Measurements from ENCODE around the gene PLEKHN1.
A peak's percentile ranks its signal among the peaks of the same experiment; 100 is the strongest.
"Not testable (repeated sequence)": the region's sequence is repeated elsewhere in the genome, so short reads cannot be mapped to it uniquely, and the experiment has no call there.

Gene PLEKHN1

DNA sequence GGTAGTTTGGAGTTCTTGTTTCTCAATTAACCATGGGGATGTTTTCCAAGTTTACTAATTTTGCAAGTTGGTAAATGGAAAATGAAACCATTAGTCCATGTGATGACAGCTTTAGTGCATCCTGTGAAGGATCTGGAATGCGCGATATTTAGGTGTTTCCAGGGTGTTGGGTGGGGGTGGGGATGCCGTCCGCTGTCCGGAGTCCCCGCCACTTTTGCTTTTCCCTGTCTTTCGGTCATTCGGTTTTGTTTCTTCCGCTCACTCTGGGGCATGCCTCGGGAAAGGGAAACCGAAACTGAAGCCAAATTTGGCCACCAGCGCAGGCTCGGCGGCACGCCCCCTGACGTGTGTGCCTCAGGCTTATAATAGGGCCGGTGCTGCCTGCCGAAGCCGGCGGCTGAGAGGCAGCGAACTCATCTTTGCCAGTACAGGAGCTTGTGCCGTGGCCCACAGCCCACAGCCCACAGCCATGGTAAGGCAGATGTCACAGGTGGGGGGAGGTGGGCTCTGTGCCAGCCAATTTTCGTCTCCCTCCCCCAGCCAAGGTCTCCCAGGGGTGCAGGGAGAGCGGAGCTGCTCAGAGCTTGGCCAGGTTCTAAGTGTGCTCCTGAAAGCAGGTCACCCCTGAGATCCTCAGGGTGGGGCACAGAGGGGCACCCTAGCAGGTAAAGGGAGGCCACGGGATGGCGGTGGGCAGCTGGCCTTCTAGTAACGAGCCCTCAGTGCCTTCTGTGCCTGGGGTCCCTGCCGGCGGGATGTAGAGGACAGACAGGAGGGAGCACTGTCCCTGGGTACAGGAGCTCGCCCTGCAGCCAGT, 47.0 kb downstream of the PLEKHN1 start, which contains the start of gene ISG15:
Gene ISG15, plus strand, starts transcription at position 393 of the 817 bp plus-strand sequence. Its CDS starts 77 bp downstream, at position 470.
- DNase-seq: peak; percentile 92

DNA sequence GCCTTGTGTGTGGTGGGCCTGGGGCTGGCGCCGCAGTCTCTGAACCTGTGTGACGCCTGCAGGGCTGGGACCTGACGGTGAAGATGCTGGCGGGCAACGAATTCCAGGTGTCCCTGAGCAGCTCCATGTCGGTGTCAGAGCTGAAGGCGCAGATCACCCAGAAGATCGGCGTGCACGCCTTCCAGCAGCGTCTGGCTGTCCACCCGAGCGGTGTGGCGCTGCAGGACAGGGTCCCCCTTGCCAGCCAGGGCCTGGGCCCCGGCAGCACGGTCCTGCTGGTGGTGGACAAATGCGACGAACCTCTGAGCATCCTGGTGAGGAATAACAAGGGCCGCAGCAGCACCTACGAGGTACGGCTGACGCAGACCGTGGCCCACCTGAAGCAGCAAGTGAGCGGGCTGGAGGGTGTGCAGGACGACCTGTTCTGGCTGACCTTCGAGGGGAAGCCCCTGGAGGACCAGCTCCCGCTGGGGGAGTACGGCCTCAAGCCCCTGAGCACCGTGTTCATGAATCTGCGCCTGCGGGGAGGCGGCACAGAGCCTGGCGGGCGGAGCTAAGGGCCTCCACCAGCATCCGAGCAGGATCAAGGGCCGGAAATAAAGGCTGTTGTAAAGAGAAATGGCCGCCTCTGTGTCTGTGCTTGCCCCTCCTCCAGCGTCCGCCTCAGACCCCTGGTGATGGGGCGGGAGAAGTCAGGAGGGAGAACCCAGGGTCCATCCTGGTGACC, 47.8 kb downstream of the PLEKHN1 start:
- no peak for DNase-seq

DNA sequence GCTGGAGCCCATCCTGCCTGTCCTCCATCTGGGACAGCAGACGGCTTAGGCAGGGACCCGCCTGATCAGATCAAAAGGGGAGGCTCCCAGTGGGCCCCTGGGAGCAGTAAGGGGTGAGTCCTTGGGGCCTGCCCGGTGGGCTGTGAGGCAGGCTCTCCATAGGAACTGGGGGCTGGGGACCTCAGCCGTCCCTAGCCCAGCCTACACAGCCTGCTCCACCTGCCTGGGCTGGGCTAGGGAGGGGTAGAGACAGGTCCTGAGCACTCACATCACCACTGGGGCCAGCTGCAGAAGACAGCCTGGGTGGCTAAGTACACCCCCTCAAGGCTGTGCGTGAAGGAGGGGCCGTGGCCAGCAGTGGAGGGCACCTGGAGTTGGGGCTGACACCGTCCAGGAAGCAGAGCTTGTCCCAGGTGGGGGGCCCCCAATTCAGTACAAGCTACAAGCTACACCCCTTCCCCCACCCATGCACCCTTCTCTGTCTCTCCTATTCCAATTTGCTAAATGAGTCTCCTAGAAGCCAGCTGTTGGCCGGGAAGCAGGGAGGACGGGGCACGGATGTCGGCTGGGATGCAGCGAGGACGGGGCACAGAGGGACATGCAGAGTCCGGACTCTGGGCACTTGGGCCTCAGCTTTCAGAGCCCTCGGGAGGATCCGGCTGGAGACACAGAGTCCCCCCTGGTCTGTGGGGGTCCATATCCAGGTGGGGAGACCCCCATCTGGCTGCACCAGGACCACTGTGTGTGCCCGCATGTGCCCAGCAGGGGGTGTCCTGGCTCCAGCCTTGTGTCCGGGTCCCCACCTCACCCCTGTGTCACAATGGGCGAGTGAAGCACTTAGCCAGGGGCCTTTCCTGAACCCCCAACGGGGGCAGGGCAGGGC, 48.8 kb downstream of the PLEKHN1 start:
- peak; percentile 58 for DNase-seq

DNA sequence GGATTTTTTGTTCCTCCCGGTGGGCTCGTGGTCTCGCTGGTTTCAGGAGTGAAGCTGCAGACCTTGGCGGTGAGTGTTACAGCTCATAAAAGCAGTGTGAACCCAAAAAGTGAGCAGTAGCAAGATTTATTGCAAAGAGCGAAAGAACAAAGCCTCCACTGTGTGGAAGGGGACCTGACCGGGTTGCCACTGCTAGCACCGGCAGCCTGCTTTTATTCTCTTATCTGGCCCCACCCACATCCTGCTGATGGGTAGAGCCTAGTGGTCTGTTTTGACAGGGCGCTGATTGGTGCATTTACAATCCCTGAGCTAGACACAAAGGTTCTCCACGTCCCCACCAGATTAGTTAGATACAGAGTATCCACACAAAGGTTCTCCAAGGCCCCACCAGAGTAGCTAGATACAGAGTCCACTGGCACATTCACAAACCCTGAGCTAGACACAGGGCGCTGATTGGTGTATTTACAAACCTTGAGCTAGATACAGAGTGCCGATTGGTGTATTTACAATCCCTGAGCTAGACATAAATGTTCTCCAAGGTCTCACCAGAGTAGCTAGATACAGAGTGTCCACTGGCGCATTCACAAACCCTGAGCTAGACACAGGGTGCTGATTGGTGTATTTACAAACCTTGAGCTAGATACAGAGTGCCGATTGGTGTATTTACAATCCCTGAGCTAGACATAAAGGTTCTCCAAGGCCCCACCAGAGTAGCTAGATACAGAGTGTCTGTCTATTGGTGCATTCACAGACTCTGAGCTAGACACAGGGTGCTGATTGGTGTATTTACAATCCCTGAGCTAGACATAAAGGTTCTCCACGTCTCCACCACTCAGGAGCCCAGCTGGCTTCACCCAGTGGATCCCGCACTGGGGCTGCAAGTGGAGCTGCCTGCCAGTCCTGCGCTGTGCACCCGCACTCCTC, 51.4 kb downstream of the PLEKHN1 start:
- not testable (repeated sequence) for DNase-seq

DNA sequence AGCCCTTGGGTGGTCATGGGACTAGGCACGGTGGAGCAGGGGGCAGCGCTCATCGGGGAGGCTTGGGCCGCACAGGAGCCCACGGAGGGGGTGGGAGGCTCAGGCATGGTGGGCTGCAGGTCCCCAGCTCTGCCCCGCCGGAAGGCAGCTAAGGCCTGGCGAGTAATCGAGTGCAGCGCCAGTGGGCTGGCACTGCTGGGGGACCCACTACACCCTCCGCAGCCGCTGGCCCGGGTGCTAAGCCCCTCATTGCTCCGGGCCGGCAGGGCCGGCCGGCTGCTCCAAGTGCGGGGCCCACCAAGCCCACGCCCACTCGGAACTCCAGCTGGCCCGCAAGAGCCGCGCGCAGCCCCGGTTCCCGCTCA, 52.0 kb downstream of the PLEKHN1 start:
- not testable (repeated sequence) for DNase-seq

DNA sequence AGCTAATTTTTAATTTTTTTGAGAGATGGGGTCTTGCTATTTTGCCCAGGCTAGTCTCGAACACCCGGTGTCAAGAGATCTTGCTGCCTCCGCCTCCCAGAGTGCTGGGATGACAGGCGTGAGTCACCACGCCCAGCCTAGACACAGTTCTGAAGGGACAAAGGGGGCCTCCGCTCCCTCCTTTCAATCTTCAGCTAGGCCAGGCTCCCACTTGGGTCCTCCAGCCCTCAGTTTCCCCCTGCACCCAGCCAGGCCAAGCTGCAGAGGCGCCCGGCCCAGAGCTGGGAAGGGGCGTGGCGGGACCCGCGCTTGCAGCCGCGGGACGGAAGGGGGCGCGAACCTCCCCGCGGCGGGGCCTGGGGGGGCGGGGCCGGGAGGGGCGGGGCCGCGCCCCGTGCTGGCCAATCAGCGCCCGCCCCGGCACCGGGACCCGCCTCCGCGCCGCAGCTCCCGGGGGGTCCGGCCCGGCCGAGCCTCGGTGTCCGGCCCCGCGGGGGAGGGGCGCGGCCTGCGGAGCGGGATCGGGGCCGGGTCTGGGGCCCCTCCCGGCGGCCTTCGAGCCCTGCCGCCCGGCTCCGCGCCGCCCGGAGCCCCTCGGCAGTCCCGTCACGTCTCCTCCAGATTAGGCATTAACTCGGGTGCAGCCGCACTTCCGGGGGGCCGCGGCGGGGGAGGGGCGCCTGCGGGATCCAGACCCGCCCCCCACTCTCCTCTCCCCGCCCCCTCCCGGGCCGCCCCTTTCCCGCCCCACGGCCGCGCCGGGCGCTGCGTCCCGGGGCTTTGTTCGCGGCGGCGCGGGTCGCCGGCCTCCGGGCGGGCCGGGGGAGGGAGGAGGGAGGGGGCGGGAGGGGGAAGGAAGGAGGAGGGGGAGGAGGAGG, 53.1 kb downstream of the PLEKHN1 start:
- DNase-seq: peak; percentile 73

DNA sequence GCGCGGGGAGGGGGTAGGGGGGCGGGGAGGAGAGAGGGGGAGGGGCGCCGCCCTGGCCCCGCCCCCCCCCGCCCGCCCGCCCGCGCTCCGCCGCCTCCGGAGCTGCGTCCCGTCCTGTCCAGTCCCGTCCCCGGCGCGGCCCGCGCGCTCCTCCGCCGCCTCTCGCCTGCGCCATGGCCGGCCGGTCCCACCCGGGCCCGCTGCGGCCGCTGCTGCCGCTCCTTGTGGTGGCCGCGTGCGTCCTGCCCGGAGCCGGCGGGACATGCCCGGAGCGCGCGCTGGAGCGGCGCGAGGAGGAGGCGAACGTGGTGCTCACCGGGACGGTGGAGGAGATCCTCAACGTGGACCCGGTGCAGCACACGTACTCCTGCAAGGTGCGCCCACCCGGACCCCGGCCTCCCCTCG, 53.7 kb downstream of the PLEKHN1 start, which contains the start of gene AGRN:
Gene AGRN, plus strand, starts transcription at position 121 of the 405 bp plus-strand sequence. Its CDS starts 53 bp downstream, at position 174.
- no peak for DNase-seq

DNA sequence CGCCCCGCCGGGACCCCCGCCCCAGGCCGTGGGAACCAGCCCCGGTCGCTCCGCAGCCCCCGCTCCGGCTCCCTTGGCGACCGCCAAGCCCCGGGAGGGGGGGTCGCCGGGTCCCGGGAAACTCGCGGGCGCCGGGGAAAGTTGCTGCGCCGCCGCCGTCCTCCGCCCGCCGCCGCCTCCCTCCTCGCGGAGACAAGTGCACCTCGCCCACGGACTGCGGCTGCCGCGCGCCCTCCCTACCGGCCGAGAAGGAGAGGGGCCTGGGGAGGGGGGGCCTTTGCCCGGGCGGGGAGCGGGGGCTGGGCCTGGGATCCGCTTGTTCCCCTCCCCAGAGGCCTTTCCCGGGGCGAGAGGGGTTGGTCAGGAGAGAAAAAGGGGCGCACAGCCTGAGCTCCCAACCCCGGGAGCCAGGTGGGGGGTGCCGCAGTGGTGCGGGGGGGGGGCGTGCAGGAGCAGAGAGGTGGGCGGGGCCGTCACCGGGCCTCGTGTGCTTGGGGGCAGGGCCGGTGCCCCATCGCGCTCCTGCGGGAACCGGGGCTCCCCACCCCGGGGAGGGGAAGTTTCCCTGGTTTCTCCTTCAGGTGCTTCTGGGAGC, 54.2 kb downstream of the PLEKHN1 start:
- DNase-seq: no peak

DNA sequence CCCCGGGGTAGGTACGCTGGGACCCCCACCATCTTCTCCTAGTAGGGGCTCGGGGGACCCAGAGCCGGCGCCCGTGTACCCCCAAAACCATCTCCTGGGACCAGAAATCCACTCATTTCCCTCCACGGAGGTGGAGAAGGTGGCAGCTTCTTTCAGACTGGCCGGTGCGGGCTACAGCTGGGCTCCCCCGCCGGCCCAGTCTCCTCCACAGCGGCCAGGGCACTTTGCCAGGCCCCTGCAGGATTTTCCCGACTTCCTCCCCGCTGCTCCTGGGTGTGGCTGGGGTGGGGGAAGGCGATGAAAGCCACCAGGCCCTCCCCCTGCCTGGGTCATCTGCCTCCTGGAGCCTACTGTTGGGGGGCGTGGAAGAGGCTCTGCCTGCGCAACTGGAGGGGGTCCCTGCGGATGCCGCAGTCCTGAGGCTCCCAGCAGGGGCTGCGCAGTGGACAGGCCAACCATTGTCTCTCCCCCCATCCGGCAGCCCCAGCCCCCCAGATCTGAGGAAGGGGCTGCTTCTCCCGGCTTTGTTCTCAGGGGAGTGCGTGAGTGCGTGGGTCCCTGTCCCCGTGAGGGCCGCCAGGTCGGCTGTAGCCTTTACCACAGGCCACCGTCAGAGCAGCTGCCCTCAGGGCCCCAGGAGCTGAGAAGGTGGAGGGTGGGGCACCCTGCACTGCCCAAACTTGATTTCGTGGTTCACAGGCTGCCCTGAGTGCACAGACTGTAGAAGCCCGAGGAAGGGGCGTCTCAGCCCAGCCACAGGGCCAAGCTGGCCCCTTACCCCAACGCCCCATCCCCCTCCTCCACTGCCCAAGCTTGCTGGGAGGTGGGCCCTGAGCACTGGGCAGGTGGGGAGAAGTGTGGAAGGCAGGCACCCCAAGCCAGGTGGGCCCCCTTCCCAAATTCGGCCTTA, 55.0 kb downstream of the PLEKHN1 start:
- DNase-seq: no peak

DNA sequence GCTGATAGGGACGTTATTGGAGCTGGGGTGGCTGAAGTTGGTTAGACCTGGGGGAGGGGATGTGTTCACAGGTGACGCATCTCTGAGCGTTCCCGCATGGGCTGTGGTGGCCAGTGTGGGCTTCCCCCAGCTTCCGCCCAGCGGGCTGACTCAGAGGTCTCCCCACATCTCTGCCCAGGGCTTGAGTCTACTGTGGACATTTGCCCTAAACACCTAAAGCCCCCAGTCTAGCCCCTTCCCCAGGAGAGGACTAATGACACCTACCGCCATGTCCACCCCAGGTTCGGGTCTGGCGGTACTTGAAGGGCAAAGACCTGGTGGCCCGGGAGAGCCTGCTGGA, 55.6 kb downstream of the PLEKHN1 start:
- no peak for DNase-seq

DNA sequence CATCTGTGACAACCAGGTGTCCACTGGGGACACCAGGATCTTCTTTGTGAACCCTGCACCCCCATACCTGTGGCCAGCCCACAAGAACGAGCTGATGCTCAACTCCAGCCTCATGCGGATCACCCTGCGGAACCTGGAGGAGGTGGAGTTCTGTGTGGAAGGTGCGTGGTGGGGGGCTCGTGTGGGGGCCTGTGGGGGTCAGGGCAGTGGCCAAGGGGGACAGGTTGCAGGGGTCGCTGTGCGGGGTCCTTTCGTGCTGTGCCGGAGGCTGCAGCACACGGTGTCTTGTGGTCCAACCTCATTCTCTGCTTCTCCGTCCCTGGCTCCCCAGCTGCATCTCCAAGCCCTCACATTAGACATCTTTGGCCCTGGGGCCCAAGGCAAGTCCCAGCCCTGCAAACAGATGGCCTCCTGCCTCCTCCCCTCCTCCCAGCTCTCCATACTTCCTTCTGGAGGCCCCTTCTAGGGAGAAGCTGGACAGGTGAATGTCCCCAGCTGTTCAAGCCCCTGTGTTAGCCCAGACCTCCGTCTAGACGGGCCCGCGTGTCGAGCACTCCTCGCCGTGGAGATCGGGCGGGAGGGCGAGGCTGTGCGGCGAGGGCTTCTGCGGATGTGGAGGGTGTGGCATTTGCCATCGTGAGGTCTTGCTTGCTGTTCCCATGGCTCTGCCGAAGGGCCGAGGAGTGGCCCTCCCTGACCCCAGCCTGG, 56.2 kb downstream of the PLEKHN1 start:
- DNase-seq: no peak

DNA sequence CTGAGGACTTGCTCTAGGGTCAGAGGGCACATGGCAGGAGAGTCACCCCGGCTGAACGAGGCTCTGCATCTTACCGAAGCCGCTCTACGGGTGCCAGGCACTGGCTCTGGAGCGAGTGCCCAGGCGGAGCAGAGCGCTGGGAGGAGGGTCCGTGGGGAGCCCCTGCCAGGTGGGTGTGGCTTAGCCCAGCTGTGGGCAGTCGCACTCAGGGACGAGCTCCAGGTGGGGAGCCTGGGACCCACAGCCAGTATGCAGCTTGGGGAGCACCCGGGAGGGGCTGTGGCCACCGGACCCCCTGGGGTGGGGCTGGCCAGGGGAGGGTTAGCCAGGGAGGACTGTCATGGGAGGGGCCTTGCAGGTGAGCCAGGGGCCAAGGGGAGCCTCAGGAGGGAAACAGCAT, 57.4 kb downstream of the PLEKHN1 start:
- DNase-seq: no peak

DNA sequence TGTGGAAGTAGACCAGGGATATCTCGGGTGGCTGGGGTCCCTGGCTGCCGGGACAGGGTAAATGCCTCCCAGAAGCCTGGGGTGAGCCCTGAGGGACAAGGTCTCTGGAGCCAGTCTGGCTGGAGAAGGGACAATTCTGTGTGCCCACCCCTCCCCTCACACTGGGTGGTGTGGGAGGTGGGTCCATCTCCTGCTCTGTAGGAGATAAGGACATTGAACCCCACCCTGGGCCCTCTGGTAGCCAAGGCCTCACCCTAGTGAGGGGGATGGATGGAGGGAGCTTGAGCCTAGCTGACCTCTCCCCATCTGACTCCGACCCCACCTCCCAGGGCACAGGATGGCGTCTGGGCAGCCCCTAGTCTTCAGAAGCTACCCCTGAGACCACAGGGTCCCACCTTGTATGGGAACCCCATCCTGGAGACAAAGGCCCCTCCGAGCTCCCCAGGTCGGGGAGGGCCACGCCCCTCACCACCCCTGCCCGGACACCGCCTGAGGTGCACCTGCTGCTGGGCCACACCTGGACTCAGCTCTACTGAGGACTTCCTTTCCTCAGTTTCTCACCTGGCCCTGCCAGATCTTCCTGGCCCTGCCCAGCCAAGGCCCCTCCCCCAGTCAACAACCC, 58.0 kb downstream of the PLEKHN1 start:
- DNase-seq: no peak

DNA sequence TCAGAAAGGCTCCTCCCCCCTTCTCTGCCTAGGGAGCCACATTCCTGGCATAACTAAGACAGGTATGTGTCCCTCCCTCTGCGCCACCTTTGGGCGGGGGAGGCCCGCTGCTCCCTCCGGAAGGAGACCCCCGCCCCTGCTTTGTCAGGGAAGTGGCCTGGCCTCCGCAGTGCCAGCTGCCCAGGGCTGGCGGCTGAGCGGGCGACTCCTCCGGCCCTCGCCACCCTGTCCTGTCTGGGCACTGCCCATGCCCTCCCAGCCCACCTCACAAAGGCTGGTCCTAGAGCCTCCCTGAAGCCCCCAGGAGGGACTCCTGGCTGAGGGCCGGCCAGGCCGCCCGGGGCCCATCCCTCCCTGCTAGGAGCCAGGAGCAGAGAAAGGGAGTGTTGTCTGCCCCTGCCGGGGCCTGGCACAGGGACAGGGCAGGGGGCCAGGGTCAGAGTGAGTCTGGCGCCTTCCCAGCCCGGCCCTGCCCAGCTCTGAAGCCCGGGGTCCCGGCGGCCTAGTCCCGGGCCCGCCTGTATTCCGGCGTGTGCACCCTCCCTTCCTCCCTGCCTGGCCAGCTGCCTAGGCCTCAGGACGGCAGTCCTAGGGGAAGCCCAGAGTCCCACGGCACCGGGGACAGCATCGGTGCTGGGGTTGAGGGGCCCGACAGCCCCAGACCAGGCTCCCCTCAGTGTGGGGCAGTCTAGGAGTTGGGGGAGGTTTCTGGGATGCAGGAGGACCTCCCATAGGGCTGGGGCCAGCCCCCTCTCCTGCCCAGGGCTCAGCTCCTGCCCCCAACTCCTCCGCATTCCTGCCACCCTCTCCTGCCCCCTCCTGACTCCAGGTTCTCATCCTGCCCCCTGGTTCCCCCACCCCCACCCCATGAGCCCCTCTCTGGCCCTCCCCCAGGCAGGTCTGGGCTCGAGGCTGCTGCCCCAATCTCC, 58.8 kb downstream of the PLEKHN1 start:
- no peak for DNase-seq
